H1 (cell line): ENCODE results near the gene CFDP1.

Experiments used
- CTCF ChIP-seq, 3 experiments: IDR thresholded peaks; 1 replicate in 2 of 3; 2 replicates in 1 of 3; pipeline versions ENCODE4 v1.5.1 to v1.6.1; 2011; ENCODE audit warnings: low read length in 3 of 3, mild to moderate bottlenecking in 3 of 3, inconsistent platforms in 2 of 3, low read depth in 1 of 3, moderate library complexity in 1 of 3; ENCODE audit not compliant: insufficient read depth in 1 of 3; ENCODE audit errors: control extremely low read depth in 1 of 3
- EZH2 ChIP-seq: fragments of 200-600 bp; sonication (generic); IDR thresholded peaks from 2 replicates; pipeline ENCODE4 v1.7.1; 2012; ENCODE audit warnings: low read depth, mild to moderate bottlenecking, moderate library complexity, low read length, inconsistent platforms; ENCODE audit not compliant: severe bottlenecking

DNA sequence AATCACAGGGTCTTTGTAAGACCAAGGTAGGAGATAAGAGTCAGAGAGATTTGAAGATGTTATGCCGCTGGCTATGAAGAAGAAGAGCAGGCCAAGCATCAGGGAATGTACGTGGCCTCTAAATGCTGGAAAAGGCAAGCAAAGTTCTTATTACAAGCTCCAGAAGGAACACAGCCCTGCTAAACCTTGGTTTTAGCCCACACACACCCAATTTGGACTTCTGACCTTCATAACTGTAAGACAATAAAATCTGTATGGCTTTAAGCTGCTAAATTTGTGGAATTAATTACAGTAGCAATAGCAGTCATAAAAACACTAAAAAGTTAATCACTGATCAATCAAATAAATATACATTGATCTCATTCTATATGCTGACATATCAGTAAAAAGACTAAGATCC is 25.1 kb upstream of the CFDP1 start:
- TF ChIP-seq EZH2 (no peak), CTCF (IDR thresholded peaks at IDR 0.05; ENCODE audit: control extremely low read depth in 1 of 3, insufficient read depth in 1 of 3, low read depth in 1 of 3, low read length in 3 of 3) (no peak)
